ENCODE data around the gene PRLR.

DNA sequence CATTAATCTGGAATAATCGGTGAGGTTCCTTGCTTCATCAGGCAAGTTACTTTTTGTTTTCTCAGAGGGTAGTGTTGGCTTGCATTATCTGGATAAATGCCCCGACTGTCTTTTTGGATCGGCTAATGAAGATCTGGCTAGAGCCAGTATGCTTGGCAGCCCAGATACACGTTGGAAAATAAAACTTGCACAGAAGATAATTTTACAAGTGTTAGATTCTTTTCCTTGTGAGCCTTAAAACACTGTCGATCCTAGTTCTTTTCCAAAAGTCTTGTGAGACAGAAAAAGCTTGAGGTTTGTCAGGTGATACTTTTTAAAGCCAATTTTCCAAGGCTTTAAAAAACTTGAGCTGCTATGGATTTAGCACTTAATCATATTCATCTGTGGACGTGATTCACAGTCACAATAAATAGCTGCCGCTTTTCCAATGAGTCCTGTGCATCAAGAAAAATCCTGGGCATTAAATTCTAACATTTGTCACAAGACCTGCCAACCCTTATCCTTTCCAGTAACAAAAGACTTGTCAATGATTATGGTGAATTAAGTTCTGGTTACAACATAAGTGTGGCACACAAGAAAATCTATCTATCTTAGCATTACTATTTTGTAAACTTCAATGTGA lies 68.5 kb downstream of the PRLR start:
- TF ChIP-seq POLR2AphosphoS5 (IDR thresholded peaks at IDR 0.05) (no peak), POLR2A (IDR thresholded peaks at IDR 0.05) (no peak)
